HG02885 (cell line): ENCODE results near the gene MYO3A.

Experiments
- ATAC-seq: cut with Tn5 transposase; IDR thresholded peaks from one replicate; pipeline ENCODE4 v1.9.1; 2021; ENCODE audit warnings: mild to moderate bottlenecking; ENCODE audit not compliant: unreplicated experiment, poor library complexity

Gene MYO3A

GRCh38 chr10:25933653-25934608 is at the start of gene MYO3A:
MYO3A (plus strand) TSS chr10:25934229; CDS start chr10:25952111, 17,882 bp downstream.
- ATAC-seq = no peak

GRCh38 chr10:25888627-25889026 is 45.4 kb upstream of the MYO3A start:
- no peak for ATAC-seq

GRCh38 chr10:25890995-25891394 is 43.0 kb upstream of the MYO3A start:
- no peak for ATAC-seq

- no peak for ATAC-seq
Measured at GRCh38 chr10:25895856-25896255, 38.2 kb upstream of the MYO3A start.

GRCh38 chr10:25896421-25896820 is 37.6 kb upstream of the MYO3A start:
- ATAC-seq = no peak

GRCh38 chr10:25899304-25899703 is 34.7 kb upstream of the MYO3A start:
- ATAC-seq = no peak

- peak; percentile 51 for ATAC-seq
Measured at GRCh38 chr10:25901199-25901598, 32.8 kb upstream of the MYO3A start.

GRCh38 chr10:25902002-25902401 is 32.0 kb upstream of the MYO3A start:
- peak; percentile 78 for ATAC-seq

- ATAC-seq = no peak
Measured at GRCh38 chr10:25907261-25907660, 26.8 kb upstream of the MYO3A start.

GRCh38 chr10:25912866-25913265 is 21.2 kb upstream of the MYO3A start:
- ATAC-seq = no peak

- no peak for ATAC-seq
Measured at GRCh38 chr10:25914776-25915175, 19.3 kb upstream of the MYO3A start.

- ATAC-seq = peak; percentile 78
Measured at GRCh38 chr10:25934621-25935139, 651 bp downstream of the MYO3A start.

- no peak for ATAC-seq
Measured at GRCh38 chr10:25938405-25938804, 4.4 kb downstream of the MYO3A start.

GRCh38 chr10:25944771-25945170 is 10.7 kb downstream of the MYO3A start:
- ATAC-seq = no peak

GRCh38 chr10:25952857-25953256 is 18.8 kb downstream of the MYO3A start:
- ATAC-seq = peak; percentile 70

GRCh38 chr10:25954851-25955250 is 20.8 kb downstream of the MYO3A start:
- ATAC-seq = peak; percentile 58

GRCh38 chr10:25959540-25960232 is 25.7 kb downstream of the MYO3A start:
- ATAC-seq = no peak

- no peak for ATAC-seq
Measured at GRCh38 chr10:25965584-25965983, 31.6 kb downstream of the MYO3A start.

- ATAC-seq = no peak
Measured at GRCh38 chr10:25966844-25967243, 32.8 kb downstream of the MYO3A start.

- ATAC-seq = no peak
Measured at GRCh38 chr10:25972631-25973030, 38.6 kb downstream of the MYO3A start.

GRCh38 chr10:25974897-25975459 is 40.9 kb downstream of the MYO3A start:
- ATAC-seq = no peak
